HG02678 (cell line): ENCODE data around the gene MS4A10.

Source experiments
- ATAC-seq: cut with Tn5 transposase; IDR thresholded peaks from one replicate; pipeline ENCODE4 v1.9.1; 2021; ENCODE audit warnings: mild to moderate bottlenecking, moderate library complexity; ENCODE audit not compliant: unreplicated experiment

MS4A10 gene

DNA sequence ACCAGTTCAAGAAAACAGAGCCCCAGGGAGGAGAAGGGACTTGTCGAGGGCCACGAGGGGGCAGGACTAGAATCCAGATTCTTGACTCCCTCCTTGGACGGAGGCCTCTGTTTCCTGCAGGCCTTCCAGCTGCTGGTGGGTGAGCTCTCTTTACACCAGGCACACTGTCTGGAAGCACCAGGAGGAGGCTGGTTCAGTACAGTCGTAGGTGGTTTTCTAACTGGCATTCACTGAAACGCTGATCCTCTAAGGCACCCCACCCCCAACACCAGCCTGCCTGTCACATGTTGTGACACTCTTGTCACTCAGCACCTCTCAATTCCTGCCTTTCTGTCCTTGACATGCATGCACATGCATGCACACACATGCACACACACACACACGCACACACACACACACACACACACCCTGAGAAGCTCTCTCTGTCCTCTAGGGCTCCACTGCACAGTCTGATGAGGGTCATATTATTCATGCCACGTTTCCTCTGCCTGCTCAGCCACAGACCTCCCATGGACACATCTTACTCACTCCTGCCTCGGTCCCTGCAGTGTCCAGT, 751 bp downstream of the MS4A10 start:
- ATAC-seq = no peak

DNA sequence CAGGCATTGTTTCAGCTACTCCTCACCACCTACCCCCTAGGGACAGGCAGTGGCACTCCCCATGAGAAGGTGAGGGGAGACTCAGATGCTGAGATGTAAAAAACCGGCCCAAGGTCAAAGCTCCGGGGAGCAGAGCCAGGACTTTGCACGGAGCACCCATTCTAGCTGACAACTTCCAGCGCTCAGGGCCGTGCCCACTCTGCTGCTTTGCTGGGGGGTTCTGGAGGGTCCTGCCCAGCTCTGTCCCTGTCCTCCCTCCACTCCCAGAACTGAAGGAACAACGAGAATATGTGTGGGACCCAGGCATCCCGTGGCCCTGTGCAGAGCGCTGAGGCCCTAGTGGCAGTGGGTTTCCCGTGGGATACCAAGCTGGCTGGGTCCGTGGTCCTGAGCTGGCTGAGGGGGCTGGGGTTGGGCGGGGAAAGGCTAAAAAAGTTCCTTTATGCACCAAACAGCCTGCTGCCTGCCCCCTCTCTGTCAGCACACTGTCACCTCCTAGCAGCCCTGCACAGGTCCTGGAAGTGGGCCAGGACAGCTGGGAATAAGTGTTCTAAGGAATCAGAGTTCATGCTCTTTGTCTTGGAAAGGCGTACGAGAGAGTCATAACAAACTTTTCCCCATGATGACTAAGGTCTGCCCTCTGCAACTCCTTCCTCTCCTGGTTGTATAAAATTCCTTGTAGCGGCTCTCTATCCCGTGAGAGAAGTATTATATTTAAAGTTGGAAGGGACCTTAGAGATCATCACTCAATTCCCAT, 1.9 kb downstream of the MS4A10 start:
- no peak for ATAC-seq

GRCh38 chr11:60788401-60789125, 3.4 kb downstream of the MS4A10 start:
- no peak for ATAC-seq

GRCh38 chr11:60790726-60791125, 5.6 kb downstream of the MS4A10 start:
- no peak for ATAC-seq

DNA sequence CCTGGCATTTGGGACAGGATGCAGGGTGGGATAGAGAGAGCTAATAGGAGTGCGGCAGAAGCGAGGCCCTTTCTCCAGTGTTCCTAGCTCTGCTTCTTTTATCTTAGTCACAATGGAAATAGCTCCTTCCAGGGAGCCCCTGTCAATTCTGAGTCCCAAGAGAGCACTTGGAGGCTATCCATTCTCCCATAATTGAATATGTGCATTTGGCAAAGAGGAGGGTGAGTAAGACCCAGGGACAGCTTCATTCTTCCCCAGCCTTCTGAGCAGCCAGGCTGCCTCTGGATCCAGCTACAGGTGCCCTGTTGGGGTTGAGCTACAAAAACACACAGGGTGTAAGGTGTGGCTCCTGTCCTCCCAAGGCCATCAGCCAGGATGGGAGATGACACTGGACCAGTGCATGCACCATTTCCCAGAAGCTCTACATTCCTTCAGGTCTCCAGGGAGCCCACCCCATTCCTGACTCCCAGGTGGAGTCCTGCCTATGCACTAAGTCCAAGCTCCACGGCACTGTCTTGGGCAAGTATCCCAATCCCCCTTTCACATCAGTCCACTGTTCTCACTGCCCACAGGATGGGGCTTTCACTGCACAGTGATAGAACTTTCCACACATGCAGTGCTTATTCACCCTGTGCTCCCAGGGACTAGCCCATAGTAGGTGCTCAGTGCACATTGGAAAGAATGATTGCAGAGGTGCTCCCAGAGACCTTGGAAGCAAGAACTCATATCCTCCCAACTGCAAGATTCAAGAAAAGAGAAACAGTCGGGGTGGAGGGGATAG, 6.2 kb downstream of the MS4A10 start:
- ATAC-seq = no peak

GRCh38 chr11:60792521-60792920, 7.4 kb downstream of the MS4A10 start:
- ATAC-seq = no peak

DNA sequence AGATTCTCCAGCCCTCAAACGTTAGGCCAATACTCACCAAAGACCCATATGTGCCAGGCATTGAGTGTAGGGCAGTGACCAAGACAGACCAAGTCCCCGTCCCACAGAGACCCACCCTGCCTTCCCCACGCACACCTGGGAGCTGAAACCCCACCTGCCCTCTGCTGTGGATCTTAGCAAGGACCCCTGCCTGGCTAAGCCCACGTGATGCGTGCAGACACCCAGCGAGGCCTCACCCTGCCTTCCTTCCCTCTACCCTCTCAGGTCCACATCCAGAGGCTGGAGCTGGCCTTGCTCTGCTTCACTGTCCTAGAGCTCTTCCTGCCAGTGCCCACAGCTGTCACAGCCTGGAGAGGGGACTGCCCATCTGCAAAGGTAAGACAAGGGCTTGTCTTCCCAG, 10.2 kb downstream of the MS4A10 start:
- no peak for ATAC-seq

- ATAC-seq = no peak
Measured at GRCh38 chr11:60797846-60798630, 12.9 kb downstream of the MS4A10 start.

DNA sequence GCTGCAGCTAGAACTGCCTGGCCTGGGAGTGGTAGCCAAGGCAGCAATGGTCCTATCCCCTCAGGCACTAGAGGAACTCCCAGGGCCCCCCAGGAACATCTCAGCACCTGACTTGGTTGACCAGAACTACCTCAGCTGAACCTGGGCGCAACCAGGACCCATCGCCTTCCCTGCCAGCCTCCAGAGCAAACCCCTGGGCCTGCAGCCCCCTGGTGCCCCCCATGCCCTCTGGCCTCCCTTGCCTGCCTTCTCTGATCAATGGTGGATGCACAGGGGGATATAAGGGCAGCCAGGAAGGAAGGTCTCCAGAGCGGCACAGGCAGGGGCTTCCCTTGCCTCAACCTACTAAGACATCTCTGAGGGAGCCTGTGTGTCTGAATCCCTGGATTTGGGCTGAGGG, 13.5 kb downstream of the MS4A10 start:
- no peak for ATAC-seq

- no peak for ATAC-seq
Measured at GRCh38 chr11:60801194-60801593, 16.1 kb downstream of the MS4A10 start.

GRCh38 chr11:60803273-60803936, 18.3 kb downstream of the MS4A10 start:
- no peak for ATAC-seq

DNA sequence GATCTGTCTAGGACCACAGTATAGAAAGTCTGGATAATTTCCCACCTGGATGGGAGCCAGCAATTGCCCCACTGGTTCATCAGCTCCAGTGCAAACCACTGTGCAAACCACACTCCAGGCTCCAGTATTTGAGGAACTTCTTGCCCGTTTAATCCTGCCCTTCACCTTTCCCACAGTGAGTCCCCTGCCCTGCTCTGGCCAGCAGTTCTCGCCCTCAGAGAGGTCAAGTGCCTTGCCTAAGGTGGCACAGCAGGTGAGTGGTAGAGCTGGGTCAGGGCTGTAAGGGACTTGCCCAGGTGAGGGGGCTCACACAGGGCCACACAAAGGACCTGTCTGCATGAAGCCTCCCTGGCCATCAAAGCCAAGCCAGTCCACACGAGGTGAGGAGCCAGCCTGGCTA, 24.1 kb downstream of the MS4A10 start:
- ATAC-seq = no peak

DNA sequence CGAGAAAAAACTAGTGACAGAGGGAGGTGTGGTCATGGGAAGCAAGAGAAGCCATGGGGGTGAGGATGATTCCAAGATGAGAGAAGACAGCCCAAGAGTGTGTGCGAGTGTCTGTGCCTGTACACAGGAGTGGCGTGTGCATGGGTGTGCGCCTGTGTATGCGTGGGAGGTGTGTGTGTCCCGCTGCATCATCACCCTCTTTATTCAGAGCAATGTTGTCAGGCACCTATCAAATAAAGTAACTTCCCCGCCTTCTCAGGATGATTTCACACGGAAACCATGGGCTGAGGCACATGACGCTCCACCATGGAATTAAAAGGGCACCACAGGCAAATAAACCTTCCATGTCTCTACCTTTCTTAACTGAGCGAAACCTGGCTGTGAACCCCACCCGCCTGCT, 24.6 kb downstream of the MS4A10 start:
- ATAC-seq = no peak

GRCh38 chr11:60810151-60810550, 25.0 kb downstream of the MS4A10 start:
- no peak for ATAC-seq

GRCh38 chr11:60810569-60810968, 25.4 kb downstream of the MS4A10 start:
- ATAC-seq = no peak

- ATAC-seq = no peak
Measured at GRCh38 chr11:60813324-60813723, 28.2 kb downstream of the MS4A10 start.

DNA sequence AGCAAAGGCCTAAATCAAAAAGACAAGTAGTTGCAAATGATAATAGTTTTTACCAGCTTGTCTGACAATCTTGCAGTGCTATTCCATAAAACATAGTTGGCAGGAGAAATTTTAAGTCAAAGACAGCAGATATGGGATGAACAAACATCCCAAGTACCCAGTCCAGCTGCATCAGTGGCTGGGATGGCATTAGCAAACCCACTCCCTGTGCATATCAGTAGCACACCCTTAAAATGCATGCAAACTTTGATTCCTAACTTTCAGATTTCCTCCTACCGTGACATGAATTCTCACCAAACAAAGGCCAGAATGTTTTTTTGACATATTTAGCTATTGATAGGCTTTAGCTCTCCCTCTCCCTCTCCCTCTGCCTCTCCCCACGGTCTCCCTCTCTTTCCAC, 29.0 kb downstream of the MS4A10 start:
- ATAC-seq = no peak

GRCh38 chr11:60816590-60817157, 31.5 kb downstream of the MS4A10 start:
- no peak for ATAC-seq

GRCh38 chr11:60818057-60818456, 32.9 kb downstream of the MS4A10 start:
- ATAC-seq = no peak
